Neural progenitor cell (in vitro differentiated cells): ENCODE measurements around the gene WAC. TPM values are rescaled to one million over a fixed set of nuclear protein-coding genes. Genes with fewer than 3 reads are reported as not detected.

ENCODE experiments used
- DNase-seq: peaks from one replicate; pipeline ENCODE4 v3.0.0-alpha.2; 2016; ENCODE audit warnings: low spot score
- H2AFZ ChIP-seq: fragments of 200-600 bp; sonication (generic); replicated peaks from 2 replicates; pipeline ENCODE4 v1.6.1; 2016; ENCODE audit warnings: antibody characterized with exemption
- H3F3A ChIP-seq: fragments of 200-600 bp; sonication (generic); 2 replicates; pipeline ENCODE4 v1.6.1; 2016; ENCODE audit warnings: antibody characterized with exemption, low read depth
- H3K27ac ChIP-seq: fragments of 200-600 bp; sonication (generic); 2 replicates; pipeline ENCODE4 v1.5.1; 2016; ENCODE audit warnings: mild to moderate bottlenecking
- H3K27me3 ChIP-seq: fragments of 200-600 bp; sonication (generic); 2 replicates; pipeline ENCODE4 v1.6.1; 2016; ENCODE audit warnings: mild to moderate bottlenecking, moderate library complexity
- H3K36me3 ChIP-seq: fragments of 200-600 bp; sonication (generic); 2 replicates; pipeline ENCODE4 v1.5.1; 2016
- H3K4me1 ChIP-seq: fragments of 200-600 bp; sonication (generic); 2 replicates; pipeline ENCODE4 v1.6.1; 2016; ENCODE audit warnings: mixed run types
- H3K4me2 ChIP-seq: fragments of 200-600 bp; sonication (generic); 2 replicates; pipeline ENCODE4 v1.6.1; 2016
- H3K4me3 ChIP-seq: fragments of 200-600 bp; sonication (generic); 2 replicates; pipeline ENCODE4 v1.5.1; 2016
- H3K79me2 ChIP-seq: fragments of 200-600 bp; sonication (generic); 2 replicates; pipeline ENCODE4 v1.6.1; 2016; ENCODE audit warnings: low read depth
- H3K9ac ChIP-seq: fragments of 200-600 bp; sonication (generic); 2 replicates; pipeline ENCODE4 v1.6.1; 2016
- H3K9me3 ChIP-seq: fragments of 200-600 bp; sonication (generic); 2 replicates; pipeline ENCODE4 v1.5.1; 2016; ENCODE audit warnings: low read depth
- H4K20me1 ChIP-seq: fragments of 200-600 bp; sonication (generic); 2 replicates; pipeline ENCODE4 v1.6.1; 2016; ENCODE audit warnings: low read depth
- H3K27ac Mint-ChIP-seq: 3 replicates; pipeline ENCODE4 v1.8.0; 2021; ENCODE audit warnings: mixed read lengths
- H3K27me3 Mint-ChIP-seq: 2 replicates; pipeline ENCODE4 v1.8.0; 2022; ENCODE audit warnings: low read depth, mild to moderate bottlenecking, inconsistent platforms, moderate library complexity, mixed read lengths; ENCODE audit not compliant: insufficient read depth
- H3K36me3 Mint-ChIP-seq: 3 replicates; pipeline ENCODE4 v1.8.0; 2021; ENCODE audit warnings: mixed read lengths
- H3K4me1 Mint-ChIP-seq: 3 replicates; pipeline ENCODE4 v1.8.0; 2021; ENCODE audit warnings: mixed read lengths
- H3K4me3 Mint-ChIP-seq: 3 replicates; pipeline ENCODE4 v1.8.0; 2021; ENCODE audit warnings: mild to moderate bottlenecking, moderate library complexity, mixed read lengths
- H3K9me3 Mint-ChIP-seq: 3 replicates; pipeline ENCODE4 v1.8.0; 2020; ENCODE audit warnings: mixed read lengths
- EZH2 ChIP-seq: fragments of 200-600 bp; sonication (generic); IDR thresholded peaks from 2 replicates; pipeline ENCODE4 v1.6.1; 2017; ENCODE audit warnings: antibody characterized with exemption, mild to moderate bottlenecking, moderate library complexity
- EZH2phosphoT487 ChIP-seq: fragments of 200-600 bp; sonication (generic); IDR thresholded peaks from 2 replicates; pipeline ENCODE4 v1.6.1; 2017; ENCODE audit warnings: antibody characterized with exemption
- total RNA-seq: library from RNA; depleted of rRNA; stranded (reverse); fragments of >200 nt; gene quantifications from 2 replicates; pipeline ENCODE4 v1.2.3, GENCODE V29; 2015; ENCODE audit warnings: low replicate concordance
- TF ChIP-seq, protein P1 (sequence below): fragments of 200-600 bp; sonication (generic); IDR thresholded peaks from 2 replicates; pipeline ENCODE4 v1.5.1; 2017; ENCODE audit warnings: antibody characterized with exemption, mild to moderate bottlenecking

WAC gene
- total RNA-seq, 1 donor from 2014 or later, result 174 TPM

DNA sequence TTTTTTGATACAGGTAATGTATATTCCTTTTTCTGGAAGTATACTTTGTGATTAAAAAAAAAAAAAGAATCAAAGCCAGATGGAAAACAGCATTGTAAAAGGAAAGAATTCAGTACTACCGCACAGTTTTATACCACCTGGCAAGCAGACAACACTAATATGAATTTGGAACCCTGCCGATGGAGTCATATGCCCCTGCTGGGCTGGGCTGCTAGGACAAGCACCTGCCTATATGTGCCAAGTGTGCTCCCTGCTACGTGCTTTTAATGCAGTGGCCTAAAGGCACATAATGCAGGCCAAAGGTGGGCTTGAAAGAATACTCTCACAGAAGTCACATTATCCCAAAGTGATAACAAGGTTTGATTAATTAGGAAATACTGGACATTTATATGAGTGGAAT lies 29.8 kb upstream of the WAC start:
- H3K4me2 ChIP-seq, result no peak overlapping the region
- H2AFZ ChIP-seq, result no peak overlapping the region
- H3K36me3 ChIP-seq, result no peaks in the 10 kb centered on the region
- no peak overlapping the region for H3K27ac Mint-ChIP-seq
- H3K27me3 Mint-ChIP-seq, result peaks cover 2% of the 10 kb centered on the region
- no peaks in the 10 kb centered on the region for H3K79me2 ChIP-seq
- H3K36me3 Mint-ChIP-seq, result peaks cover 3% of the 10 kb centered on the region
- TF ChIP-seq, protein P1, sequence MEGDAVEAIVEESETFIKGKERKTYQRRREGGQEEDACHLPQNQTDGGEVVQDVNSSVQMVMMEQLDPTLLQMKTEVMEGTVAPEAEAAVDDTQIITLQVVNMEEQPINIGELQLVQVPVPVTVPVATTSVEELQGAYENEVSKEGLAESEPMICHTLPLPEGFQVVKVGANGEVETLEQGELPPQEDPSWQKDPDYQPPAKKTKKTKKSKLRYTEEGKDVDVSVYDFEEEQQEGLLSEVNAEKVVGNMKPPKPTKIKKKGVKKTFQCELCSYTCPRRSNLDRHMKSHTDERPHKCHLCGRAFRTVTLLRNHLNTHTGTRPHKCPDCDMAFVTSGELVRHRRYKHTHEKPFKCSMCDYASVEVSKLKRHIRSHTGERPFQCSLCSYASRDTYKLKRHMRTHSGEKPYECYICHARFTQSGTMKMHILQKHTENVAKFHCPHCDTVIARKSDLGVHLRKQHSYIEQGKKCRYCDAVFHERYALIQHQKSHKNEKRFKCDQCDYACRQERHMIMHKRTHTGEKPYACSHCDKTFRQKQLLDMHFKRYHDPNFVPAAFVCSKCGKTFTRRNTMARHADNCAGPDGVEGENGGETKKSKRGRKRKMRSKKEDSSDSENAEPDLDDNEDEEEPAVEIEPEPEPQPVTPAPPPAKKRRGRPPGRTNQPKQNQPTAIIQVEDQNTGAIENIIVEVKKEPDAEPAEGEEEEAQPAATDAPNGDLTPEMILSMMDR, result no peak
- TF ChIP-seq EZH2, result no peak
- no peak for TF ChIP-seq EZH2phosphoT487
- H3K4me3 Mint-ChIP-seq, result no peak overlapping the region
- H3K27ac ChIP-seq, result no peak overlapping the region
- no peaks in the 10 kb centered on the region for H3K4me1 ChIP-seq
- no peaks in the 10 kb centered on the region for H4K20me1 ChIP-seq
- no peaks in the 10 kb centered on the region for H3K27me3 ChIP-seq
- H3F3A ChIP-seq, result no peaks in the 10 kb centered on the region
- no peak overlapping the region for H3K9ac ChIP-seq
- H3K4me3 ChIP-seq, result no peak overlapping the region
- DNase-seq, result no peak
- peaks cover 4% of the 10 kb centered on the region for H3K9me3 Mint-ChIP-seq
- no peaks in the 10 kb centered on the region for H3K9me3 ChIP-seq
- H3K4me1 Mint-ChIP-seq, result no peaks in the 10 kb centered on the region

DNA sequence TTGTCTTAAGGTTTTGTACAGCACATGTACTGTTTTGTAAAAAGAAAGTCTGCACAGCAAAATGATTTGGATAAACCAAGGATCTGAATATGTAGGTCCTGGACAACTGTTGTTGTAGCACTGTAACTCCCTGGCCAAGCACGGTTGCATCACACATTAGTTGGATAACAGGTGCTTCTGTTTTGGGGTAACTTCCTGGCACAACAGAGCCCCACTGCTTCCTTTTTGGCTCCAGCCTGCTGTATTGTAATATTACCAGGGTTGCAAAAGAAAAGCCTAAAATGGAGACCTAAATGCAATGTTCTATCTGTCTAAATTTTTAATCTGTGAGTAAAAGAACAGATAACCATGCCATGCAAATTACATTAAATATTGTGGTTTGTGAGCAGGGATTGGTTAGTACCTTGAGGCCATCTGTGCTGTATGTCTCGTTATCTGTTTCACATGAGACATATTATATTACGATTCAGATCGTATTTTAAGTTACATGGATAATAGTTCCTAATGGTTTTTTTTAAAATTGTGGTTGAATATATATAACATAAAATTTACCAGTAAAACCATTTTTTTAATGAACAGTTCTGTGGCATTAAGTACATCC lies 27.5 kb upstream of the WAC start:
- H3K4me3 ChIP-seq, result no peak overlapping the region
- Mint-ChIP-seq H3K27ac (no peak overlapping the region), H3K4me1 (no peaks in the 10 kb centered on the region), H3K36me3 (peaks cover 3% of the 10 kb centered on the region), H3K27me3 (peaks cover 2% of the 10 kb centered on the region), H3K9me3 (peaks cover 2% of the 10 kb centered on the region), H3K4me3 (no peak overlapping the region)
- H3F3A ChIP-seq, result no peaks in the 10 kb centered on the region
- no peak overlapping the region for H3K27ac ChIP-seq
- H3K4me2 ChIP-seq, result no peak overlapping the region
- H3K36me3 ChIP-seq, result no peaks in the 10 kb centered on the region
- H3K27me3 ChIP-seq, result no peaks in the 10 kb centered on the region
- no peaks in the 10 kb centered on the region for H4K20me1 ChIP-seq
- DNase-seq, result no peak
- no peaks in the 10 kb centered on the region for H3K9me3 ChIP-seq
- no peak overlapping the region for H2AFZ ChIP-seq
- TF ChIP-seq EZH2phosphoT487 (no peak), EZH2 (no peak)
- TF ChIP-seq, protein P1, result no peak
- no peaks in the 10 kb centered on the region for H3K4me1 ChIP-seq
- no peak overlapping the region for H3K9ac ChIP-seq
- H3K79me2 ChIP-seq, result no peaks in the 10 kb centered on the region

DNA sequence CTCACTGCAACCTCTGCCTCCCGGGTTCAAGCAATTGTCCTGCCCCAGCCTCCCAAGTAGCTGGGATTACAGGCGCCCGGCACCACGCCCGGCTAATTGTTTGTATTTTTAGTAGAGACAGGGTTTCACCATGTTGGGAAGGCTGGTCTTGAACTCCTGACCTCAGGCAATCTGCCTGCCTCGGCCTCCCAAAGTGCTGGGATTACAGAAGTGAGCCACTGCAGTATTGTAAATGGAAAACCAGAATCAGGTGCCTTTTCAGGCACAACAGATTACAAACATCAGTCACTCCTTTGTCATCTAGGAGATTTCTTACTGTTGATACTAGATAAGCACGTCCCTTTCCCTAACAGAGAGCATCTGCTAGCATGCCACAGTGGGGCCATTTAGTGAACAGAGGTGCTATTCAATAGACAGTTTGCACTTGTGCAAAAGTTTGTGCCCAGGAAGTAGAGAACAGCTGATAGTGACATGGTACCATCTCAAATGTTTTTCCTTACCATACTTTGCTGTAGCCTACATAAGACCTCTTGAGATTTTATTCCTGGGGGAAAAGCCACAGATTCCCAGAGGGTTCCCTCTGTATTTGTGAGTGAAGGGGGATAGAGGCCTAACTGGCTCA lies 24.5 kb upstream of the WAC start:
- H3K4me1 ChIP-seq, result no peaks in the 10 kb centered on the region
- H3K4me3 ChIP-seq, result no peak overlapping the region
- Mint-ChIP-seq H3K4me1 (no peaks in the 10 kb centered on the region), H3K27ac (no peak overlapping the region), H3K27me3 (peaks cover 5% of the 10 kb centered on the region), H3K36me3 (no peaks in the 10 kb centered on the region), H3K4me3 (no peak overlapping the region), H3K9me3 (peaks cover 2% of the 10 kb centered on the region)
- H3K36me3 ChIP-seq, result no peaks in the 10 kb centered on the region
- H3K9ac ChIP-seq, result no peak overlapping the region
- H3F3A ChIP-seq, result no peaks in the 10 kb centered on the region
- no peak for TF ChIP-seq EZH2
- no peak for TF ChIP-seq EZH2phosphoT487
- TF ChIP-seq, protein P1, result no peak
- H4K20me1 ChIP-seq, result no peaks in the 10 kb centered on the region
- H3K79me2 ChIP-seq, result no peaks in the 10 kb centered on the region
- H3K9me3 ChIP-seq, result no peaks in the 10 kb centered on the region
- no peak overlapping the region for H2AFZ ChIP-seq
- DNase-seq, result no peak
- H3K27me3 ChIP-seq, result no peaks in the 10 kb centered on the region
- no peak overlapping the region for H3K4me2 ChIP-seq
- no peak overlapping the region for H3K27ac ChIP-seq
